ENCODE measurements around the gene CAMK2A. TPM values are rescaled to one million over a fixed set of nuclear protein-coding genes. Genes with fewer than 3 reads are reported as not detected.

The CAMK2A gene
- total RNA-seq, 3 donors from 2014 or later, result 0.46 to 3.0 (median 0.93) TPM

DNA sequence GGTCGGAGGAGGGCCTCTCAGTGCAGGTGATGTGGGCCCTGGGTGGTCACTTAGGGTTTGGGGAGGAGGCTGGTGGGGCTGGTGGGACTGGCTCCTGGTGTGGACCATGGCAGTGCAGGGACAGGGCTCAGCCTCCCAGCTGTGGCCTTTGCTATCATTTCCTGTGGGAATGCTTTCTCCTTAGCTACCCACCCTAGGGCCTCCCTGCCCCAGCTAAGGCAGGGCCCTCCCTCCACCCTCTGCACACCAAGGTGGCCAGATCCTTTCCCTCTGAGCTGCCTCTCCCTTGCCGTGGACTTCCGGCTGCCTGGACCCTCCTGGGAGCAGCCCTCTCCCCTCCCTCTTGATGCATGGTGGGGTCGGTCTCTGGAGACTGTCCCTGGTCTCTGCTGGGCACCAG is 35.9 kb upstream of the CAMK2A start:
- H3K36me3 ChIP-seq (ENCODE audit: low read depth), result no peaks in the 10 kb centered on the region
- H3K4me3 ChIP-seq, result no peak overlapping the region
- no peaks in the 10 kb centered on the region for H3K9me3 ChIP-seq
- intact Hi-C loops (cut with DNase I, micrococcal nuclease), result no loop called here
- DNase-seq (no peak), ATAC-seq (no peak)
- no peaks in the 10 kb centered on the region for H3K4me1 ChIP-seq (ENCODE audit: low read depth)
- TF ChIP-seq, protein P1, sequence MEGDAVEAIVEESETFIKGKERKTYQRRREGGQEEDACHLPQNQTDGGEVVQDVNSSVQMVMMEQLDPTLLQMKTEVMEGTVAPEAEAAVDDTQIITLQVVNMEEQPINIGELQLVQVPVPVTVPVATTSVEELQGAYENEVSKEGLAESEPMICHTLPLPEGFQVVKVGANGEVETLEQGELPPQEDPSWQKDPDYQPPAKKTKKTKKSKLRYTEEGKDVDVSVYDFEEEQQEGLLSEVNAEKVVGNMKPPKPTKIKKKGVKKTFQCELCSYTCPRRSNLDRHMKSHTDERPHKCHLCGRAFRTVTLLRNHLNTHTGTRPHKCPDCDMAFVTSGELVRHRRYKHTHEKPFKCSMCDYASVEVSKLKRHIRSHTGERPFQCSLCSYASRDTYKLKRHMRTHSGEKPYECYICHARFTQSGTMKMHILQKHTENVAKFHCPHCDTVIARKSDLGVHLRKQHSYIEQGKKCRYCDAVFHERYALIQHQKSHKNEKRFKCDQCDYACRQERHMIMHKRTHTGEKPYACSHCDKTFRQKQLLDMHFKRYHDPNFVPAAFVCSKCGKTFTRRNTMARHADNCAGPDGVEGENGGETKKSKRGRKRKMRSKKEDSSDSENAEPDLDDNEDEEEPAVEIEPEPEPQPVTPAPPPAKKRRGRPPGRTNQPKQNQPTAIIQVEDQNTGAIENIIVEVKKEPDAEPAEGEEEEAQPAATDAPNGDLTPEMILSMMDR (IDR thresholded peaks at IDR 0.05), result no peak

DNA sequence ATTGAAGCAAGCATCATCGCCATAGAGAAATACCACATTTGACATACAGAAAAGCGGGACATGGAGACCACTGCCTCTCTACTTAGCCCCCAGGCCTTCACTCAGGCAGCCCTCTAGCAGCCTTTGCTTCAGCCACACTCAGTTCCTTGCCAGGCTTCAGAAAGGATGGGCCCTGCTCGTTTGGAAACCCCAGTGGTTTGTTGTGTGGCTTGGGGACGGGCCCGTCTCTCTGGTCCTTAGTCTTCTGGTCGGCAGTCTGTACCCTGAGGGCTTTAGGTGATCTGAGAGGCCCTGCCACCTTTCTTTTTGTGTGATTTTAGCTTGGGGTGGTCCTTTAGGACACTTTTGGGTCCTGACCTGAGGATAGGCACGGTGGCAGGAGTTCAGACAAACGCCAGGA is 34.2 kb upstream of the CAMK2A start:
- intact Hi-C loops (cut with DNase I, micrococcal nuclease), result no loop called here
- H3K36me3 ChIP-seq (ENCODE audit: low read depth), result no peaks in the 10 kb centered on the region
- TF ChIP-seq, protein P1 (IDR thresholded peaks at IDR 0.05), result no peak
- no peak for ATAC-seq
- H3K4me1 ChIP-seq (ENCODE audit: low read depth), result no peaks in the 10 kb centered on the region
- DNase-seq, result no peak
- no peaks in the 10 kb centered on the region for H3K9me3 ChIP-seq
- no peak overlapping the region for H3K4me3 ChIP-seq

DNA sequence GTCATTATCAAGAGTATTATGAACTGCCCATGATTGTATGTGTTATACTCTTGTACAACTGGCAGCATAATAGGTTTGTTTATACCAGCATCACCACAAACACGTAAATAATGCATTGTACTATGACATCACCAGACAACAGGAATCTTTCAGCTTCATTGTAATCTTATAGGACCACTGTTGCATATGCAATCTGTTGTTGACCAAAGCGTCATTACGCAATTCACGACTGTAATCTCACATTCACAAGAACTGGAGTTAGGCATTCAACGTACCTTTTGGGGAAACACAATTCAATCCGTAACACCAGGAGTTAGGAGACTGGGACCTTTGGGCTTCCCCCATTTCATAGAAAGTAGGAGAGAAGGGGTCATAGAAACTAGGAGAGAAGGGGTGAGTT is 33.5 kb upstream of the CAMK2A start:
- no peaks in the 10 kb centered on the region for H3K4me1 ChIP-seq (ENCODE audit: low read depth)
- no peak for DNase-seq
- H3K36me3 ChIP-seq (ENCODE audit: low read depth), result no peaks in the 10 kb centered on the region

DNA sequence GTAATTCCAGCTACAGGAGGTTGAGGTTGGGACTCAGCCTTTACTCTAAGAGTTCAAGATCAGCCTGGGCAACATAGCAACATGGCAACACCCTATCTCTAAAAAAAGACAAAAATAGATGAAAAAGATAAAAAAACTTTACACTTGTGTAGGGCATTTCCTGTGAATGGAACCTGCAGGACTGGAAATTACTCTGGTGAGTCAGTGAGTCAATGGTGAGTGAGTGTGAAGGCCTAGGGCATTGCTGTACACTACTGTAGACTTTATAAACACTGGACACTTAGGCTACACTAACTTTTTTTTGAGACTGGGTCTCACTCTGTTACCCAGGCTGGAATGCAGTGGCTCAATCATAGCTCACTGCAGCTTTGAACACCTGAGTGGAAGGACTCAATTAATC is 32.6 kb upstream of the CAMK2A start:
- Histone ChIP-seq H3K4me3 (no peak overlapping the region), H3K4me1 (ENCODE audit: low read depth) (no peaks in the 10 kb centered on the region), H3K36me3 (ENCODE audit: low read depth) (no peaks in the 10 kb centered on the region), H3K9me3 (no peaks in the 10 kb centered on the region)
- DNase-seq, result no peak
- TF ChIP-seq, protein P1 (IDR thresholded peaks at IDR 0.05), result no peak
- ATAC-seq, result no peak
- intact Hi-C loops (cut with DNase I, micrococcal nuclease), result no loop called here

More for the DNA sequence above, 33.5 kb upstream of the CAMK2A start:
- intact Hi-C loops (cut with DNase I, micrococcal nuclease), result no loop called here
- Histone ChIP-seq H3K9me3 (no peaks in the 10 kb centered on the region), H3K4me3 (no peak overlapping the region)
- TF ChIP-seq, protein P1 (IDR thresholded peaks at IDR 0.05), result no peak
- ATAC-seq, result no peak

DNA sequence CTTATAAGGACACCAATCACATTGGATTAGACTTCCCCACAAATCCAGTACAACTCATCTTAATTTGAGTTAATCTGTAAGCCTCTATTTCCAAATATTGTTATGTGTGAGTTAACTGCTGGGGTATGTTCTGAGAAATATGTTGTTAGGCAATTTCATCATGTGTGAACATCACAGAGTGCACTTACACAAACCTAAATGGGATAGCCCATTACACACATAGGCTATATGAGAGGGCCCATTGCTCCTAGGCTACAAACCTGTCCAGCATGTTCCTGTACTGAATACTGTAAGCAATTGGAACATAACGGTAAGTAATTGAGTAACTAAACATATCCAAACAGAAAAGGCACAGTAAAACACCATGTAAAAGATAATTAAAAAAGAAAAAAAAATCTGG is 32.2 kb upstream of the CAMK2A start:
- H3K36me3 ChIP-seq (ENCODE audit: low read depth), result no peaks in the 10 kb centered on the region
- intact Hi-C loops (cut with DNase I, micrococcal nuclease), result no loop called here
- ATAC-seq, result no peak
- TF ChIP-seq, protein P1 (IDR thresholded peaks at IDR 0.05), result no peak
- no peak overlapping the region for H3K4me3 ChIP-seq
- H3K4me1 ChIP-seq (ENCODE audit: low read depth), result no peaks in the 10 kb centered on the region
- no peak for DNase-seq
- no peaks in the 10 kb centered on the region for H3K9me3 ChIP-seq

DNA sequence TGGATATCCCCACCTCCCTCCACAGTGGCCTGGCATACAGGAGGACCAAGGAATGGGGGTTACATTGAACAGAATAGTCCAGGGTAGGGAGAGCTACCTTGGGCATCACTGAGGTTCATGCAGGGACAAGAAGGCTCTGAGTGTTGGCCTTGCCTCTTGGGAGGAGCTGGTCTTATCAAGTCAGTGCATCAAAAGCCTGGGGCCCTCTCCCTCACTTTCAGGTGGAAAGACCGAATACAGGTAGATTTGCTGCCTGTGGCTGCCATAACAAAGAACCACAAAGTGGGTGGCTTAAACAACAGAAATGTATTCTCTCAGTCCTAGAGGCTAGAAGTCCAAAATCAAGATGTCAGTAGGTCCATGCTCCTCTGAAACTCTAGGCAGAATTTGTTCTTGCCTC is 31.6 kb upstream of the CAMK2A start:
- Histone ChIP-seq H3K4me3 (no peak overlapping the region), H3K4me1 (ENCODE audit: low read depth) (no peaks in the 10 kb centered on the region), H3K36me3 (ENCODE audit: low read depth) (no peaks in the 10 kb centered on the region), H3K9me3 (no peaks in the 10 kb centered on the region)
- intact Hi-C loops (cut with DNase I, micrococcal nuclease), result no loop called here
- no peak for ATAC-seq
- DNase-seq, result no peak
- TF ChIP-seq, protein P1 (IDR thresholded peaks at IDR 0.05), result no peak
